Right cardiac atrium (tissue), 5 donors: ENCODE data around the gene DMRT3. TPM values are rescaled to one million over a fixed set of nuclear protein-coding genes. Genes with fewer than 3 reads are reported as not detected.

Source experiments
- ATAC-seq, 2 donors: fragments of 200-7000 bp; cut with Tn5 transposase; one replicate each; pipeline versions ENCODE4 v1.8.0 to v1.9.1; 2020; ENCODE audit warnings: moderate library complexity in 2 of 2, mild to moderate bottlenecking in 1 of 2
- DNase-seq, 3 donors: peaks; one replicate each; pipeline ENCODE4 v3.0.0-alpha.2; 2020
- H3K27ac ChIP-seq: one replicate; pipeline ENCODE4 v1.5.1; 2013; ENCODE audit warnings: mild to moderate bottlenecking, low read length, control low read depth, moderate library complexity
- H3K27me3 ChIP-seq: one replicate; pipeline ENCODE4 v1.6.1; 2013; ENCODE audit not compliant: control insufficient read depth, insufficient read depth
- H3K4me1 ChIP-seq: one replicate; pipeline ENCODE4 v1.6.1; 2013; ENCODE audit warnings: low read length; ENCODE audit not compliant: control insufficient read depth, insufficient read depth
- H3K4me3 ChIP-seq: one replicate; pipeline ENCODE4 v1.5.1; 2013; ENCODE audit warnings: low read length, control low read depth
- H3K9me3 ChIP-seq: one replicate; pipeline ENCODE4 v1.6.1; 2013; ENCODE audit warnings: low read length; ENCODE audit not compliant: control insufficient read depth
- whole genome bisulfite sequencing: extraction: QIAGEN DNeasy Blood & Tissue Kit; methylation state at CpG from one replicate; pipeline ENCODE4 v1.1.7; 2013; 5-methylcytosine and 5-hydroxymethylcytosine counted together
- intact Hi-C, 4 donors: fragments of 100-400 bp; cut with DNase I; formaldehyde crosslinking; loops; one replicate each; pipeline versions ENCODE4 v1.11.0 to v1.14.0; 2022 to 2023
- polyA plus RNA-seq: library from polyadenylated mRNA; stranded (reverse); fragments of 200-250 nt; gene quantifications from one replicate; pipeline ENCODE4 v1.2.3, GENCODE V29; 2013
- total RNA-seq, 4 donors: library from RNA; stranded (reverse); fragmentation: NEBNext Ultra II Directional; extraction: Animal tissue kit (Norgen Biotek cat#: 25700); gene quantifications; one replicate each; pipeline ENCODE4 v1.2.1, GENCODE V29; 2021
- donor health status: healthy with polysubstance abuse.
- donor health status: DM: no; HTN: yes; CAD: no.
- donor health status: DM: no; HTN: no; CAD: no.
- donor health status: DM: no; HTN: yes; CAD: no; lungs with severe emphysema.
- donor health status: DM: yes; HTN: yes; CAD: no.

The DMRT3 gene
- total and polyA plus RNA-seq, 5 donors = not detected

DNA sequence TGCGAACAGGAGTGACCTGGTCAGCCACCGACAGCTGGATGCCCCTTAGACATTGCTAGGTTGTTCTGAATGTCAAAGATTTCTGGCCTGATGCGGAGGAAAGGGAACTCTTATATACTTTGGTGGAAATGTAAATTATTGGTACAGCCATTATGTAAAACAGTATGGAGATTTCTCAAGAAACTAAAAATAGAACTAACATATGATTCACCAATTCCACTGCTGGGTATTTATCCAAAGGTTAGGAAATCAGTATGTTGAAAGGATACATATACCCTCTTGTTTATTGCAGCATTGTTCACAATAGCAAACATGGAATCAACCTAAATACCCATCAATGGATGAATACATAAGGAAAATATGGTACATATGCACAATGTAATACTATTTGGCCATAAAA, 31.8 kb downstream of the DMRT3 start:
- Histone ChIP-seq H3K27ac (no peak overlapping the region), H3K9me3 (no peaks in the 10 kb centered on the region), H3K27me3 (no peaks in the 10 kb centered on the region), H3K4me1 (no peaks in the 10 kb centered on the region), H3K4me3 (no peak overlapping the region)
- DNase-seq = no peak
- ATAC-seq = no peak
- intact Hi-C loops = loop anchor here (5.0 to 10.0 kb wide), 3 partner anchors 113 to 663 kb away; no protein-coding TSS in a partner anchor
- WGBS = 87% methylated on average over 3 of the region's 3 CpGs

DNA sequence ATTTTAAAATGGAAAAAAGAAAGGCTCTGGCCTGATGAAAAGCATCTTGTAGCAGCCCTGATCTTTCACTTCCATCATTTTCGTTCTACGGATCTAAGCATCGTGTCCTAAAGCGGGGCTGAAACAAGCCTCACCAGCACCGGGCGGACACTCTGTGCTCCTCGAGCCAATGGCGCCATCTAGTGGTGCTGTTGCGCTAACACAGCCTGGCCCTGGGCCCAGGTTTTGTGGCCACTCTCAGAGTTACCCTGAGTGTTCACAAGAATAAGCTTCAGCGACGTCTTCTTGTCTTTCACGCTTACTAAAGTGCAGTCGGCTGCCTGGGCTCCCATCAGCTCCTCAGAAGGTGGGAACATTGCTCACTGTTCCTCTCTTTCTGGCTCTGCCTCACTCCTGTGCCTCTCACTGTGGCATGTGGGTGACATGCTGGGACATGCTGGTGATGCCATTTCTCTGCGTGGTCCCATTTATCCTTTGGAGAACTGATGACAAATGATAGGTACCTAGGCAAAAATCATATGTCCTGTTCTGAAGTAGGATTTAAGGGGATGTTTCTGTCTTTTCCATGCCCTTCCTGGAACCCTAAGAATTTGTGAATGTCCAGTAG, 32.7 kb downstream of the DMRT3 start:
- Histone ChIP-seq H3K4me3 (no peak overlapping the region), H3K27me3 (no peaks in the 10 kb centered on the region), H3K4me1 (no peaks in the 10 kb centered on the region), H3K9me3 (no peaks in the 10 kb centered on the region), H3K27ac (no peak overlapping the region)
- intact Hi-C loops = loop anchor here (5.0 to 10.0 kb wide), 3 partner anchors 114 to 664 kb away; no protein-coding TSS in a partner anchor
- ATAC-seq = peak; percentile 94
- 6% methylated on average over 14 of the region's 14 CpGs for WGBS
- peak; percentile 74 to 92 (median 89) for DNase-seq

DNA sequence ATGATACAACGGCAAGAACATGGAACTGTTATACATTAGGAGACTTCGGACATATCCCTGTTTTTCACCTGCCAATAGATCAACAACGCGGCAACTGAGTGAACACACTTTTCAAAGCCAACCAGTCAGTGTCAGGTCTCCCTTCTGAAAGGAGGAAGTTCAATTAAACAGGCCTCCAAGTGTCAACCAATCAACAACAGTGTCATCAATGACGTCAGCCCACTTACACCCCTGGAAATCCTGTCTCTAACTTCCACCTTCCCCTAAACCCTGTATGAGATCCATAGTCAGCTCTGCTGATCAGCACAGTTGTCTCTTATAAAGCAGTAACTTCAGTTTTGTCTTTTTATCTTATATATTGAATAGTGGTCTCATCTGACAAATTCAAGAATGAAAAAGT, 36.6 kb downstream of the DMRT3 start:
- H3K9me3 ChIP-seq = no peaks in the 10 kb centered on the region
- intact Hi-C loops = no loop called here
- H3K27ac ChIP-seq = no peak overlapping the region
- no peaks in the 10 kb centered on the region for H3K27me3 ChIP-seq
- H3K4me1 ChIP-seq = no peaks in the 10 kb centered on the region
- DNase-seq (no peak), ATAC-seq (no peak)
- WGBS = 68% methylated on average over 5 of the region's 5 CpGs
- H3K4me3 ChIP-seq = no peak overlapping the region

DNA sequence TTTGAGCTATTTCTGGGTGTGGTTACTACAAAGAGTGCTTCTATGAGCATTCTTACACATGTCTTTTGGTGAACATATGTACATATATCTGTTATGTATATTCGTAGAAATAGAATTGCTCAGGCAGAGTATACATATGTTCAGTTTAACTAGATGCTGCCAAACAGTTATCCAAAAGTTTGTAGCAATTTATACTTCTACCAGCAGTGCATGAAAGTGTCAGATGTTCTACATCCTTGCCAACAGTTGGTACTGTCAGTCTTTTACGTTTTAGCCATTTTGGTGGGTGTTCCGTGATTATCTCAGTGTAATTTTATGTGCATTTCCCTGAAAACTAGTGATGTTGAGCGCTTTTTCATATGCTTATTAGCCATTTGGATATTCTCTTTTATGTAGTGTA, 37.8 kb downstream of the DMRT3 start:
- H3K4me3 ChIP-seq = no peak overlapping the region
- H3K27me3 ChIP-seq = no peaks in the 10 kb centered on the region
- ATAC-seq (no peak), DNase-seq (no peak)
- no peaks in the 10 kb centered on the region for H3K4me1 ChIP-seq
- no peak overlapping the region for H3K27ac ChIP-seq
- no peaks in the 10 kb centered on the region for H3K9me3 ChIP-seq
- intact Hi-C loops = no loop called here
- WGBS = 76% methylated on average over 4 of the region's 4 CpGs

DNA sequence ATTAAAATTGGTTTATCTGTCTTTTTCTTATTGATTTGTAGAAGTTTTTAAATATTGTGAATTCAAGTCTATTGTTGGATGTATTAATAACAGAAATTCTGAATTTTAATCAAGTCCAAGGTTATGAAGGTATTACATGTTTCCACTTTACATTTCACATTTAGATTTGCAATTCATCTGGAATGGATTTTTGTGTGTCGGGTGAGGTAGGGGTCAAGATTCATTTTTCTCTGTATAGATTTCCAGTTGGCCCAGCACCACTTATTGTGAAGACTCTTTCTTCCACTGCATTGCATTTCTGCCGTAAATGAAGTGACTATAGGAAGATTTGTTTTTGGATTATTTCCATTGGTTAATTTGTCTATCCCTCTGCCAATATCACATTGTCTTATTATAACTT, 38.2 kb downstream of the DMRT3 start:
- 80% methylated on average over 2 of the region's 2 CpGs for WGBS
- no peaks in the 10 kb centered on the region for H3K27me3 ChIP-seq
- DNase-seq = no peak
- H3K9me3 ChIP-seq = no peaks in the 10 kb centered on the region
- H3K4me3 ChIP-seq = no peak overlapping the region
- no peak for ATAC-seq
- H3K4me1 ChIP-seq = no peaks in the 10 kb centered on the region
- intact Hi-C loops = no loop called here
- H3K27ac ChIP-seq = no peak overlapping the region

DNA sequence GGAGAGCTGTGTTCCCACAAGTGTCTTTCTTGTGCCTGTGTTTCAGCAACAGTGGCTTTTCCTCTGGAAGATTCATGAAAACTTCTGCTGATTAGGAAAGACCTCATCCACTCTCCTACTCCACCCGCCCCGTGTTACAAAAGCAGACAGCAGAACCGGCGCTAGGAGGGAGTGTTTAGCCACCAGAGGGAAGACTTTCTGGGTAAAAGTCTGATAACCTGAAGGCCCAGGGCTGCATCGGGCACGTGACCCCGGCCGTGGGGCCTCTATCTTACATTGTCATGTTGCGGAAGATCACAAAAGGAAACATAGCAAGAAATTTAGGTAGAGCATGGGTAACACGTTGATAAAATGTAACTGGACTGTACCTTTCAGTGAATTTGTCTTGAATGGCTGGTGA, 41.7 kb downstream of the DMRT3 start:
- WGBS = 12% methylated on average over 10 of the region's 10 CpGs
- H3K4me1 ChIP-seq = no peaks in the 10 kb centered on the region
- intact Hi-C loops = no loop called here
- H3K27ac ChIP-seq = no peak overlapping the region
- H3K27me3 ChIP-seq = no peaks in the 10 kb centered on the region
- H3K9me3 ChIP-seq = no peaks in the 10 kb centered on the region
- ATAC-seq = no peak
- no peak for DNase-seq
- no peak overlapping the region for H3K4me3 ChIP-seq

DNA sequence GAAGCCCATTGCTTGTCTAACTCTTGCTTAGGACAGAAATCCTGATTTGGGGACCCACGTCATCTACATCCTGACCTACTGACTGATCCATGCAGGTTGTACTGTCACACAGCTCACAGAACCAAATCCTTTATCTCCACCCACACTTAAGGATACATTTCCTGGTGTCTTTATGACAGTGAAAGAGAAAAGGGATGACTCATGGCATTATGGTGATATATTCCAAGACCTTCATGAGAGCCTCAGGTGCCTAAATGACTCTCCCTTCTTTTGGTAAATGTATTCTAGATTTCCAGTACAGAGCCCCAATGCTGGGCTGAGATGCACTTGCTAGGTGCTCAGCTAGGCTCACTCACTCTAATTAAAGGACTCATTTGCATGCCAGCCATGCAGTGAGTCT, 47.7 kb downstream of the DMRT3 start:
- H3K27me3 ChIP-seq = no peaks in the 10 kb centered on the region
- intact Hi-C loops = loop anchor here in 1 of 4 donors (10.0 kb wide), 1 partner anchor 59 kb away; no protein-coding TSS in a partner anchor
- ATAC-seq = no peak
- H3K27ac ChIP-seq = no peak overlapping the region
- no peak for DNase-seq
- H3K4me1 ChIP-seq = no peaks in the 10 kb centered on the region
- 82% methylated on average over 1 of the region's 1 CpG for WGBS
- no peaks in the 10 kb centered on the region for H3K9me3 ChIP-seq
- no peak overlapping the region for H3K4me3 ChIP-seq

DNA sequence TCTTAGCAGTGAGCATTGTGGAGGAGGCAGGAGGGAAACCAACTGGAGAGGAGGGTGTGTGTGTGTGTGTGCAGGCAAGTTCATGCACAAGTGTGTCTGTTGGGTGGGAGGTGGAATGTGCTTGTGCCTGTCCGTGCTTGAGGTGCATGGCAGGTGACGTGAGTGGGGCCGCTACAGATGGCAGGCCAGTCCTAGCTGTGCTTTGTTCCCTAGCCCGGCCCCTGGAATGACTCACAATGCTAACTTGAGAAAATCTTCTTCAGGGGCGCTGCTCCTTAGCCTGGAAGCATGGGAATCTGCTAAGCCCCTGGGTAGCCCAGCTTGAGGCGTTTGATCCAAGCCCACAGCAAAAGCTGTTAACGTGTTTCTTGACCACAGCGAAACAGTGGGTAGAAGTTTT, 48.7 kb downstream of the DMRT3 start:
- Histone ChIP-seq H3K4me3 (no peak overlapping the region), H3K4me1 (no peaks in the 10 kb centered on the region), H3K27ac (no peak overlapping the region), H3K27me3 (no peaks in the 10 kb centered on the region), H3K9me3 (no peaks in the 10 kb centered on the region)
- ATAC-seq (no peak), DNase-seq (no peak)
- WGBS = 71% methylated on average over 8 of the region's 8 CpGs
- intact Hi-C loops = loop anchor here in 1 of 4 donors (10.0 kb wide), 1 partner anchor 60 kb away; no protein-coding TSS in a partner anchor

DNA sequence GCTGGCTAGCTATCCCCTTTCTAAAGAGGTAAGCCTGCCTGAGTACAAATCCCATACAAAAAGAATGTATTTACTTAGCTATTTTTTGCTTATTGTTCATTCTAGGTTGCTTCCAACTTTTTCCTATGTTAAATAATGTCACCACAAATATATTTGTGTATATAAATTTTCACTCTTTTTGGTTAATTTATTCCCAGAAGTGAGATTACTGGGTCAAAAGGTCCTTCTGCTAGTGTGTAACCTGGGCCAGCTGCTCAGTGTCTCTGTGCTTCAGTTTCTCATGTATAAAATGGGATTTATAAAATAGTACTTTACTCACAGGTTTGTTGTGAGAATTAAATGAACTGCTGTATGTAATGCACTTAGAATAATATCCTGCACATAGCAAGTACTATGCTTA, 49.8 kb downstream of the DMRT3 start:
- Histone ChIP-seq H3K27ac (no peak overlapping the region), H3K27me3 (peaks cover 3% of the 10 kb centered on the region), H3K4me1 (no peaks in the 10 kb centered on the region), H3K9me3 (no peaks in the 10 kb centered on the region), H3K4me3 (no peak overlapping the region)
- intact Hi-C loops = loop anchor here in 1 of 4 donors (10.0 kb wide), 1 partner anchor 61 kb away; no protein-coding TSS in a partner anchor
- ATAC-seq (no peak), DNase-seq (no peak)

DNA sequence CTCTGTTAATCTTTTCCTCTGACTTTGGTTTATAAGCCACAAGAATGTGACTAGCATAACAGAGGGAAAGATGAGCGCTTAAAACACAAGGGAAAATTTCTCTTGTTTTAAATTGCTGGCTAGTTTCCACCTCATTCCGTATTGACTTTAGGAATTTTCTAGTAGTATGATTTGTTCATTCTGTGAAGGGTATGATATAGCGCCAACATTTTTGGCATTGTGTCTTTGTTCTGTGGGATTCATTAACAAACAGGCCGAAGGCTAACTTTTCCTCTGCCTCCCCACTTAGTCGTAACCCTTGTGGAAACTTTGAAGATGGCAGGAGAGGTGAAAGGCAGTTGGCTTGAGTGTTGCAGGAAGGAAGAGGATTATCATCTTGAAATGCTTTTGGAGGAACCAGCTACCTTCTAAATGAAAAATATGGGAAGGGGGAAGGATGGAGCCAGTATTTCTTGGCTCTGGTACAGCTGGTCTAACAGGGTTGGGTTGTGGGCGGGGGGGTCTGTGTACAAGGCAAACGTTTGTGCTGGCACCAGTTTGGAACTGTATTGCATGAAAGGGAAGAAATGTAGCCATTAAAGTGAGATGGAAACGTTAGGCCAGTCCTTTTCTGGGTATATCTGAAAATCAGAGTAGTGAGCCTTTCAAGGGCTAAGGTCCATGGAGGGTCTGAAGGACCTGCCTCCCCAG, 52.2 kb downstream of the DMRT3 start:
- no peak for DNase-seq
- intact Hi-C loops = loop anchor here in 1 of 4 donors (10.0 kb wide), 1 partner anchor 64 kb away; no protein-coding TSS in a partner anchor
- ATAC-seq = no peak
- WGBS = 57% methylated on average over 8 of the region's 8 CpGs
- no peak overlapping the region for H3K4me3 ChIP-seq
- peaks cover 8% of the 10 kb centered on the region for H3K27me3 ChIP-seq
- H3K4me1 ChIP-seq = no peaks in the 10 kb centered on the region
- no peak overlapping the region for H3K27ac ChIP-seq
- no peaks in the 10 kb centered on the region for H3K9me3 ChIP-seq

DNA sequence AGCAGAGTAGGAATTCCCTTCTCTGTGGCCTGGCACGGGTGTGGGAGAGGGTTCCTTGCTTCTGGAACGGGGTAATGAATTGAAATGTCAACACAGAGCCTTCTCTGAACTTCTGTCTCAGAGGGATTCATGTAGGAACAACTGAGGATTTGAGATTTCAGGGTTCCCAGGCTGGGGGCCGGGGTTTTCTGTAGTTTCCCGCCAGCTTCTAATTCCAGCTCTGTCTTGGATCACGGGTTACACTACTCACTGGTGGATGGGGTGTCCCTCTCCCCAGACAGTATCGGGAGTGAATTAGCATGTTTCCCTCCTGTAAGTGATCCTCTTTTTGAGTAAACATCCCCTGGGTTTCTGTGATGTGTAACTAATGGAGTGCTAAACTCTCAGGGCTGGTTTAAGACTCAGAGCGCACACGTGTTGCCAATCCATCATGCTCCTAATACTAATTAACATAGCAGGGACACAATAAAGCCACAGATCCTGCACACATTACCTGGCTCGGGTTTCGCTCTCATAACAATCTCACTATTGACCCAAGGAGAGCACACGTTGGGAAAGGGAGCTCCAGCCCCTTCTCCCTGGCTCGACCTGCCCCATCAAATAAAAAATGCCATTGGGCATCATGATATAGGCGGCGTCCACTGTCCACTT, 55.6 kb downstream of the DMRT3 start:
- no peak for ATAC-seq
- no peaks in the 10 kb centered on the region for H3K9me3 ChIP-seq
- WGBS = 65% methylated on average over 14 of the region's 14 CpGs

More for the DNA sequence above, 55.6 kb downstream of the DMRT3 start:
- Histone ChIP-seq H3K27me3 (peaks cover 8% of the 10 kb centered on the region), H3K27ac (no peak overlapping the region), H3K4me3 (no peak overlapping the region), H3K4me1 (no peaks in the 10 kb centered on the region)
- DNase-seq = no peak
- intact Hi-C loops = no loop called here
